Measurements from ENCODE around the gene B3GNT3. TPM values are rescaled to one million over a fixed set of nuclear protein-coding genes. Genes with fewer than 3 reads are reported as not detected.

Gene B3GNT3
- total and polyA plus RNA-seq, 2 of the 13 experiments (the other 11 are each of a cell fraction or from before 2014, with no cell fraction given) = 0.86 to 4.0 TPM

GRCh38 chr19:17765069-17765618 is 29.8 kb upstream of the B3GNT3 start (continued):
- no peak for TF ChIP-seq ZNF615 (CRISPR knock-in tag; IDR thresholded peaks at IDR 0.05; ENCODE audit: borderline replicate concordance)
- no peak for TF ChIP-seq JARID2 (CRISPR knock-in tag; IDR thresholded peaks at IDR 0.05; ENCODE audit: insufficient replicate concordance)
- TF ChIP-seq ATF3 (CRISPR knock-in tag; IDR thresholded peaks at IDR 0.05) = no peak
- no peak for TF ChIP-seq SUZ12 (IDR thresholded peaks at IDR 0.05; ENCODE audit: low read depth, low read length)
- no peak for TF ChIP-seq MBNL3 (CRISPR knock-in tag; conservative IDR thresholded peaks at IDR 0.05)
- peak; percentile 45; the same call in 1 of the 2 replicates for TF ChIP-seq TFAP4 (IDR thresholded peaks at IDR 0.05; ENCODE audit: borderline replicate concordance, low read depth)
- no peak for TF ChIP-seq KLF15 (CRISPR knock-in tag; IDR thresholded peaks at IDR 0.05; ENCODE audit: borderline replicate concordance)
- peak; percentile 75 for TF ChIP-seq KDM6A (CRISPR knock-in tag; IDR thresholded peaks at IDR 0.05; ENCODE audit: low read depth)
- no peak for TF ChIP-seq ZNF275 (CRISPR knock-in tag; IDR thresholded peaks at IDR 0.05; ENCODE audit: borderline replicate concordance)
- TF ChIP-seq AFF4 (CRISPR knock-in tag; IDR thresholded peaks at IDR 0.05) = no peak
- peak; percentile 84; the same call in 1 of the 2 replicates for TF ChIP-seq MYC (CRISPR knock-in tag; IDR thresholded peaks at IDR 0.05; ENCODE audit: borderline replicate concordance)
- no peak for TF ChIP-seq ZNF10 (CRISPR knock-in tag; IDR thresholded peaks at IDR 0.05; ENCODE audit: borderline replicate concordance, low read depth)
- TF ChIP-seq SALL2 (CRISPR knock-in tag; IDR thresholded peaks at IDR 0.05) = no peak
- peak; percentile 74; the same call in 1 of the 2 replicates for TF ChIP-seq YEATS4 (CRISPR knock-in tag; IDR thresholded peaks at IDR 0.05; ENCODE audit: borderline replicate concordance)
- no peak for TF ChIP-seq ZNF296 (CRISPR knock-in tag; conservative IDR thresholded peaks at IDR 0.05)
- no peak for TF ChIP-seq ZNF33B (CRISPR knock-in tag; IDR thresholded peaks at IDR 0.05)
- no peak for TF ChIP-seq ZNF703 (CRISPR knock-in tag; IDR thresholded peaks at IDR 0.05; ENCODE audit: borderline replicate concordance)
- no peak for TF ChIP-seq ZNF34 (CRISPR knock-in tag; IDR thresholded peaks at IDR 0.05; ENCODE audit: borderline replicate concordance)
- no peak for TF ChIP-seq ZFP90 (CRISPR knock-in tag; IDR thresholded peaks at IDR 0.05; ENCODE audit: borderline replicate concordance)
- no peak for TF ChIP-seq ZNF484 (CRISPR knock-in tag; IDR thresholded peaks at IDR 0.05; ENCODE audit: borderline replicate concordance, low read depth)
- no peak for TF ChIP-seq MXD1 (CRISPR knock-in tag; IDR thresholded peaks at IDR 0.05)
- no peak for TF ChIP-seq ZNF282 (IDR thresholded peaks at IDR 0.05; ENCODE audit: partially characterized antibody)

Data from HepG2 (cell line).